Fibroblast of pulmonary artery (primary cell): ENCODE data around the gene PRPF6.
"Not testable (repeated sequence)": the region's sequence is repeated elsewhere in the genome, so short reads cannot be mapped to it uniquely, and the experiment has no call there.

Experiments used
- DNase-seq: peaks from one replicate; pipeline ENCODE4 v3.0.0-alpha.2; 2010; ENCODE audit warnings: low read depth
- H3K4me3 ChIP-seq: replicated peaks from 2 replicates; pipeline ENCODE4 v1.5.1; 2011; ENCODE audit warnings: low read depth, mild to moderate bottlenecking, control low read depth, low read length, moderate library complexity
- CTCF ChIP-seq: IDR thresholded peaks from 2 replicates; pipeline ENCODE4 v1.5.1; 2011; ENCODE audit warnings: mild to moderate bottlenecking, control low read depth, low read length, inconsistent platforms; ENCODE audit errors: missing control alignments

PRPF6 gene

DNA sequence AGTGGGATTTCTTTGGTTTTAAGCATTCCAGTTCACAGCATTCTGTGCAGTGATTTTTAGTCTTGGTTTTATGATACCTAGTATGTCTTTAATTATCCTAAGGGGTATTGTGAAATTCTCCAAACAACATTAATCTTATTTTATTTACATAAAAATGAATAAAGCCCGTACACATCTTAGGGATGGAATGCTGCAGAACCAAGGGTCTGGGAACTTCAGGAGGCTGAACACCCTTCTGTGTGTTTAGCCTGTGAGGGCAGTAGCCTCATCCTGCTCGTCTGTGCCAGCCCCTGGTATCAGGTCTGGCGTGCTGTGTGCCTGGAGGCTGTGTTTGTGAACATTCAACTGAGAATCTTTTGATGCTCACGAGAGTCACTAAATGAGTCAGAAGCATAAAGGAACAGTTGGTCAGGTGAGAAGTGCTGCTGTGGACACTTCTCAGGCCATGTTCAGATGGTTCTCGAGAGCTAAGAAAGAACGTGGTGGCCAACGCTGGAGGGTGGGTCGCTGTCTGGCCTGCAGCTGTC, 29.8 kb downstream of the PRPF6 start:
- no peak for DNase-seq
- no peak for TF ChIP-seq CTCF
- H3K4me3 ChIP-seq = no peak overlapping the region

- TF ChIP-seq CTCF = no peak
- no peak overlapping the region for H3K4me3 ChIP-seq
- no peak for DNase-seq
Measured at GRCh38 chr20:64011366-64011779, 30.4 kb downstream of the PRPF6 start.

DNA sequence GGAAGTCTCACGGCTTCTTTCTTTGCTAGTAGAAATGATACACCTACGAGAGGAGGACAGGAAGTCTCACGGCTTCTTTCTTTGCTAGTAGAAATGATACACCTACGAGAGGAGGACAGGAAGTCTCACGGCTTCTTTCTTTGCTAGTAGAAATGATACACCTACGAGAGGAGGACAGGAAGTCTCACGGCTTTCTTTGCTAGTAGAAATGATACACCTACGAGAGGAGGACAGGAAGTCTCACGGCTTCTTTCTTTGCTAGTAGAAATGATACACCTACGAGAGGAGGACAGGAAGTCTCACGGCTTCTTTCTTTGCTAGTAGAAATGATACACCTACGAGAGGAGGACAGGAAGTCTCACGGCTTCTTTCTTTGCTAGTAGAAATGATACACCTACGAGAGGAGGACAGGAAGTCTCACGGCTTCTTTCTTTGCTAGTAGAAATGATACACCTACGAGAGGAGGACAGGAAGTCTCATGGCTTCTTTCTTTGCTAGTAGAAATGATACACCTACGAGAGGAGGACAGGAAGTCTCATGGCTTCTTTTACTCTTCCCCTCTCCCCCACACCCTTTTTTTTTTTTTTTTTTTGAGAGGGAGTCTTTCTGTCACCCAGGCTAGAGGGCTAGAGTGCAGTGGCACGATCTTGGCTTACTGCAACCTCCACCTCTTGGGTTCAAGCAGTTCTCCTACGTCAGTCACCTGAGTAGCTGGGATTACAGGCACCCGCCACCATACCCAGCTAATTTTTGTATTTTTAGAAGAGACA, 31.6 kb downstream of the PRPF6 start:
- not testable (repeated sequence) for DNase-seq, H3K4me3 ChIP-seq

- no peak for TF ChIP-seq CTCF
- DNase-seq = no peak
- H3K4me3 ChIP-seq = no peak overlapping the region
Measured at GRCh38 chr20:64015635-64016034, 34.7 kb downstream of the PRPF6 start.

DNA sequence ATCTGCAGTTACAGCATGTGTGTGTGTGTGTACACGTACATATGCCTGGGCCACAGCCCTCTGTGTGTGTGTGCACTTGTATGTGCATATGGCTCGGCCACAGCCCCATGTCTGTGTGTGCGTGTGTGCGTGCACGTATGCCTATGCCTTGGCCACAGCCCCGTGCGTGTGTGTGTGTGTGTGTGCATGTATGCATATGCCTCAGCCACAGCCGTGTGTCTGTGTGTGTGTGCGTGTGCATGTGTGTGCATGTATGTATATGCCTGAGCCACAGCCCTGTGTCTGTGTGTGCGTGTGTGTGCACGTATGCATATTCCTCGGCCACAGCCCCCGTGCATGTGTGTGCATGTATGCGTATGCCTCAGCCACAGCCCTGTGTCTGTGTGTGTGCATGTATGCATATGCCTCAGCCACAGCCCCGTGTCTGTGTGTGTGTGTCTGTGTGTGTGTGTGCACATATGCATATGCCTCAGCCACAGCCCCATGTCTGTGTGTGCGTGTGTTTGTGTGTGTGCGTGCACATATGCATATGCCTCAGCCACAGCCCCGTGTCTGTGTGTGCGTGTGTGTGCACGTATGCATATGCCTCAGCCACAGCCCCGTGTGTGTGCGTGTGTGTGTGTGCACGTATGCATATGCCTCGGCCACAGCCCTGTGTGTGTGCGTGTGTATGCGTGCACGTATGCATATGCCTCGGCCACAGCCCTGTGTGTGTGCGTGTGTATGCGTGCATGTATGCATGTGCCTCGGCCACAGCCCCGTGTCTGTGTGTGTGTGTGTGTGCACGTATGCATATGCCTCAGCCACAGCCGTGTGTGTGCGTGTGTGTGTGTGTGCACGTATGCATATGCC, 40.4 kb downstream of the PRPF6 start:
- no peak for TF ChIP-seq CTCF
- H3K4me3 ChIP-seq = no peak overlapping the region

GRCh38 chr20:64022671-64023360, 41.9 kb downstream of the PRPF6 start:
- TF ChIP-seq CTCF = no peak
- H3K4me3 ChIP-seq = no peak overlapping the region
- no peak for DNase-seq

More for the DNA sequence above, 40.4 kb downstream of the PRPF6 start:
- DNase-seq = no peak
